H1 (cell line): ENCODE results near the gene NRXN3. TPM values are rescaled to one million over a fixed set of nuclear protein-coding genes. Genes with fewer than 3 reads are reported as not detected.
A peak's percentile ranks its signal among the peaks of the same experiment; 100 is the strongest.

Experiments
- CTCF ChIA-PET: fragments of 300-600 bp; sonication (Branson Sonifier 250); formaldehyde crosslinking; loops from one replicate; lab custom pipeline; 2021; ENCODE audit not compliant: partially characterized antibody; lab: Charles Lee
- POLR2A ChIA-PET: fragments of 300-600 bp; sonication (Branson Sonifier 250); formaldehyde crosslinking; loops from one replicate; lab custom pipeline; 2021; ENCODE audit warnings: inconsistent platforms; ENCODE audit not compliant: partially characterized antibody; lab: Charles Lee
- DNase-seq, 2 experiments: peaks; one replicate each; pipeline versions ENCODE4 v3.0.0 to v3.0.0-alpha.2; 2010 to 2022; ENCODE audit warnings: low spot score in 2 of 2, low read depth in 1 of 2, mixed read lengths in 1 of 2
- FAIRE-seq: peaks from 2 replicates; lab custom pipeline; 2011; peaks lifted over from hg19 to GRCh38; lab: Jason Lieb, UNC
- H2AFZ ChIP-seq: 2 replicates; pipeline ENCODE4 v1.8.1; 2012; ENCODE audit warnings: low read length, inconsistent platforms
- H2AK5ac ChIP-seq: 2 replicates; pipeline ENCODE4 v1.6.1; 2013; ENCODE audit warnings: low read depth, low read length
- H2BK120ac ChIP-seq: replicated peaks from 2 replicates; pipeline ENCODE3; 2013; ENCODE audit warnings: low read depth, low read length, inconsistent platforms
- H2BK12ac ChIP-seq: 2 replicates; pipeline ENCODE4 v1.6.1; 2013; ENCODE audit warnings: low read depth, low read length
- H2BK15ac ChIP-seq: 2 replicates; pipeline ENCODE4 v1.6.1; 2013; ENCODE audit warnings: low read length
- H2BK20ac ChIP-seq: 2 replicates; pipeline ENCODE4 v1.6.1; 2013; ENCODE audit warnings: low read length
- H2BK5ac ChIP-seq: 2 replicates; pipeline ENCODE4 v1.6.1; 2013; ENCODE audit warnings: low read depth, low read length
- H3K14ac ChIP-seq: 2 replicates; pipeline ENCODE4 v1.6.1; 2013; ENCODE audit warnings: inconsistent platforms; ENCODE audit not compliant: insufficient read length
- H3K18ac ChIP-seq: 2 replicates; pipeline ENCODE4 v1.6.1; 2013; ENCODE audit warnings: low read length; ENCODE audit errors: extremely low read depth
- H3K23ac ChIP-seq: 2 replicates; pipeline ENCODE4 v1.6.1; 2013; ENCODE audit warnings: inconsistent platforms; ENCODE audit not compliant: insufficient read length
- H3K23me2 ChIP-seq: 2 replicates; pipeline ENCODE4 v1.6.1; 2013; ENCODE audit warnings: low read depth, low read length
- H3K27ac ChIP-seq: 2 replicates; pipeline ENCODE4 v1.6.1; 2011; ENCODE audit warnings: low read depth, low read length, inconsistent platforms
- H3K27me3 ChIP-seq, 4 experiments: replicated peaks in 1 of 4; 1 replicate in 1 of 4; 2 replicates in 3 of 4; pipeline versions ENCODE4 v1.6.1 to v1.8.1; 2011 to 2013; ENCODE audit warnings: low read length in 3 of 4, mild to moderate bottlenecking in 3 of 4, inconsistent platforms in 2 of 4, mixed read lengths in 2 of 4, moderate library complexity in 1 of 4; ENCODE audit not compliant: control insufficient read depth in 3 of 4, insufficient read depth in 3 of 4; ENCODE audit errors: extremely low read depth in 1 of 4
- H3K36me3 ChIP-seq, 4 experiments: 2 replicates each; pipeline versions ENCODE4 v1.6.1 to v1.8.1; 2011 to 2013; ENCODE audit warnings: mild to moderate bottlenecking in 4 of 4, low read length in 3 of 4, moderate library complexity in 2 of 4, control low read depth in 1 of 4, inconsistent platforms in 1 of 4; ENCODE audit not compliant: insufficient read depth in 4 of 4, control insufficient read depth in 2 of 4
- H3K4ac ChIP-seq: replicated peaks from 2 replicates; pipeline ENCODE3; 2013; ENCODE audit warnings: low read length, low read depth, mixed read lengths, inconsistent platforms; ENCODE audit not compliant: insufficient read length
- H3K4me1 ChIP-seq, 4 experiments: replicated peaks in 1 of 4; 1 replicate in 1 of 4; 2 replicates in 3 of 4; pipeline versions ENCODE4 v1.6.1 to v1.8.1; 2011 to 2013; ENCODE audit warnings: low read length in 3 of 4, inconsistent platforms in 2 of 4, mixed read lengths in 1 of 4; ENCODE audit not compliant: insufficient read depth in 4 of 4, control insufficient read depth in 3 of 4
- H3K4me2 ChIP-seq, 2 experiments: 2 replicates each; pipeline versions ENCODE4 v1.6.1 to v1.8.1; 2011 to 2013; ENCODE audit warnings: low read depth in 2 of 2, low read length in 2 of 2, control low read depth in 1 of 2, inconsistent platforms in 1 of 2, mild to moderate bottlenecking in 1 of 2; ENCODE audit not compliant: insufficient read depth in 1 of 2
- H3K4me3 ChIP-seq, 4 experiments: fragments of 200-600, 300-600 bp in 1 of 4; sonication (generic), shearing (Covaris generic), sonication (Bioruptor Twin) in 1 of 4; 2 replicates each; pipeline versions ENCODE4 v1.5.1 to v1.8.1; 2011 to 2016; ENCODE audit warnings: low read length in 4 of 4, low read depth in 3 of 4, control low read depth in 2 of 4, inconsistent platforms in 2 of 4, mild to moderate bottlenecking in 2 of 4, mixed read lengths in 1 of 4, moderate library complexity in 1 of 4; ENCODE audit not compliant: insufficient read depth in 2 of 4; ENCODE audit errors: extremely low read depth in 1 of 4
- H3K56ac ChIP-seq: replicated peaks from 2 replicates; pipeline ENCODE3; 2013; ENCODE audit warnings: low read depth, mild to moderate bottlenecking, mixed read lengths, low read length, inconsistent platforms; ENCODE audit not compliant: insufficient read length
- H3K79me1 ChIP-seq: 2 replicates; pipeline ENCODE4 v1.6.1; 2013; ENCODE audit warnings: low read depth, low read length, control low read depth
- H3K79me2 ChIP-seq, 2 experiments: 2 replicates each; pipeline versions ENCODE4 v1.6.1 to v1.8.1; 2012 to 2013; ENCODE audit warnings: low read length in 2 of 2, mild to moderate bottlenecking in 2 of 2, inconsistent platforms in 1 of 2; ENCODE audit not compliant: insufficient read depth in 2 of 2, control insufficient read depth in 1 of 2
- H3K9ac ChIP-seq, 4 experiments: replicated peaks in 1 of 4; 1 replicate in 1 of 4; 2 replicates in 3 of 4; pipeline versions ENCODE4 v1.6.1 to v1.8.1; 2011 to 2013; ENCODE audit warnings: low read depth in 3 of 4, low read length in 3 of 4, control low read depth in 2 of 4, mild to moderate bottlenecking in 2 of 4, moderate library complexity in 2 of 4, inconsistent platforms in 1 of 4; ENCODE audit errors: extremely low read depth in 1 of 4
- H3K9me3 ChIP-seq, 2 experiments: 2 replicates each; pipeline versions ENCODE4 v1.6.1 to v1.8.1; 2012 to 2013; ENCODE audit warnings: mild to moderate bottlenecking in 2 of 2, moderate library complexity in 2 of 2, control low read depth in 1 of 2, inconsistent platforms in 1 of 2, low read depth in 1 of 2, low read length in 1 of 2, mixed read lengths in 1 of 2; ENCODE audit not compliant: insufficient read depth in 2 of 2
- H4K20me1 ChIP-seq, 2 experiments: replicated peaks in 1 of 2; 2 replicates each; pipeline versions ENCODE3 to v1.8.1; 2011 to 2013; ENCODE audit warnings: inconsistent platforms in 2 of 2, low read length in 2 of 2, mild to moderate bottlenecking in 1 of 2; ENCODE audit not compliant: insufficient read depth in 2 of 2, control insufficient read depth in 1 of 2
- H4K5ac ChIP-seq: 2 replicates; pipeline ENCODE4 v1.6.1; 2013; ENCODE audit warnings: low read length, low read depth, mixed read lengths, inconsistent platforms; ENCODE audit not compliant: insufficient read length
- H4K8ac ChIP-seq: 2 replicates; pipeline ENCODE4 v1.8.0; 2013; ENCODE audit warnings: mild to moderate bottlenecking, moderate library complexity, low read length, inconsistent platforms; ENCODE audit not compliant: insufficient read depth; ENCODE audit errors: extremely low read depth
- H4K91ac ChIP-seq: replicated peaks from 2 replicates; pipeline ENCODE3; 2013; ENCODE audit warnings: low read length, mixed read lengths, inconsistent platforms; ENCODE audit not compliant: insufficient read length
- CBX5 ChIP-seq: fragments of 300-800, 300-1000 bp; sonication (generic); IDR thresholded peaks from 2 replicates; pipeline ENCODE4 v1.7.1; 2016; ENCODE audit warnings: antibody characterized with exemption, low read length, low read depth
- EGR1 ChIP-seq: IDR thresholded peaks from 2 replicates; pipeline ENCODE4 v1.6.1; 2011; ENCODE audit warnings: low read depth, low read length, borderline replicate concordance
- GTF2F1 ChIP-seq: IDR thresholded peaks from 2 replicates; pipeline ENCODE4 v1.6.1; 2012; ENCODE audit warnings: low read depth, low read length, improper control_type of control experiment, borderline replicate concordance
- SAP30 ChIP-seq: fragments of 300-600 bp; sonication (generic); IDR thresholded peaks from 2 replicates; pipeline ENCODE4 v1.7.1; 2012; ENCODE audit warnings: low read length, moderate library complexity, mild to moderate bottlenecking, inconsistent platforms; ENCODE audit not compliant: insufficient read depth, insufficient replicate concordance
- SP4 ChIP-seq: IDR thresholded peaks from 2 replicates; pipeline ENCODE4 v1.6.1; 2012; ENCODE audit warnings: low read length, inconsistent platforms
- ZNF274 ChIP-seq: IDR thresholded peaks from 2 replicates; pipeline ENCODE4 v1.7.0; 2012; ENCODE audit warnings: low read length, borderline replicate concordance; ENCODE audit errors: extremely low read depth
- WGBS, 2 experiments: shearing (Covaris generic) in 1 of 2; methylation state at CpG; one replicate each; pipeline versions ENCODE4 v1.1.6 to v1.1.7; 2013 to 2015; ENCODE audit warnings: low lambda C conversion rate in 2 of 2, mixed read lengths in 2 of 2, inconsistent platforms in 1 of 2, low coverage in 1 of 2, missing lambda C conversion rate in 1 of 2; ENCODE audit not compliant: insufficient replicate concordance in 2 of 2, insufficient coverage in 1 of 2, insufficient read length in 1 of 2; ENCODE audit errors: extremely low coverage in 1 of 2, missing lambda C conversion rate in 1 of 2; 5-methylcytosine and 5-hydroxymethylcytosine counted together
- polyA plus RNA-seq, 7 experiments: library from polyadenylated mRNA; depleted of rRNA in 3 of 7; stranded (reverse) in 5 of 7; unstranded in 2 of 7; fragments of >200 nt in 5 of 7; fragments of 200-250 nt in 2 of 7; gene quantifications; 1 replicate in 5 of 7; 2 replicates in 1 of 7; 4 replicates in 1 of 7; pipeline versions ENCODE4 v1.2.1 to v1.2.3, GENCODE V29; 2011 to 2013; ENCODE audit warnings: missing spikeins in 2 of 7, mixed read lengths in 2 of 7
- total RNA-seq: library from RNA; stranded (reverse); fragmentation: NEBNext Ultra II Directional; extraction: Animal tissue kit (Norgen Biotek cat#: 25700); gene quantifications from 2 replicates; pipeline ENCODE4 v1.2.1, GENCODE V29; 2021
- TF ChIP-seq, protein P1 (sequence below), 3 experiments: IDR thresholded peaks; 1 replicate in 2 of 3; 2 replicates in 1 of 3; pipeline versions ENCODE4 v1.5.1 to v1.6.1; 2011; ENCODE audit warnings: low read length in 3 of 3, mild to moderate bottlenecking in 3 of 3, inconsistent platforms in 2 of 3, low read depth in 1 of 3, moderate library complexity in 1 of 3; ENCODE audit not compliant: insufficient read depth in 1 of 3; ENCODE audit errors: control extremely low read depth in 1 of 3

Gene NRXN3
- total and polyA plus RNA-seq, 2 of the 8 experiments (the other 6 are each of a cell fraction or from before 2014, with no cell fraction given): 2.6 to 4.1 TPM

DNA sequence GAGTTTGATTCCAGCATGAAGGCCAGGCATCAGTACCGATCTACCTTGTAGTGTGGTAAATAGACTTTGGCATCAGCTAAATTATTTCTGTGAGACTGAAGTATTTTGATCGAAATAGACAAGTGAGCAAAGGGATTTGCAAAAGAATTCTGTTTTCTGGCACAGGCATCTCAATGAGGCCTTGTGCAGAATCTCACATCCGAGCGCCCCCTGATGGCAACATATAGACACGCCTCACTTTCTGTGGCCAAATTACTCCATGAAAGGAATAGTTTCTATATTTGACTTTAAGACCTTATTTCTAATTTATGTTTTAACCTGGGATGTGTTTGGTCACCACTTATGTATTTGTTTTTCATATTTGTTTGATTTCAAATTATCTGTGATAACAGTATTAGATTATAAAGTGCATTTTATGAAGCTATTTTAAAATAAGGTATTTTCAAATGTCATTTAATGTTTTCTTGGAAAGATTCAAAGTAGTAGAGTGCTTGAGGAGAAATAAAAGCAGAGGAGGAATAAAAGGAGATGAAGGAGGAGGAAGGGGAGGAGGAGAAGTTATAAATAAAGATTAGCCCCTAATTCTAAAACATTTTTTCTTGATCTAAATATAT lies 731.9 kb downstream of the NRXN3 start:
- Histone ChIP-seq H3K79me2 (no peaks in the 10 kb centered on the region), H3K4ac (no peak overlapping the region), H3K9me3 (no peaks in the 10 kb centered on the region), H2BK20ac (no peak overlapping the region), H4K91ac (no peak overlapping the region), H3K56ac (no peak overlapping the region), H4K8ac (no peak overlapping the region), H3K18ac (no peak overlapping the region; the same call in 1 of the 2 replicates), H3K36me3 (no peaks in the 10 kb centered on the region), H2BK15ac (no peak overlapping the region), H2BK5ac (no peak overlapping the region), H3K4me2 (no peak overlapping the region), H4K20me1 (no peaks in the 10 kb centered on the region), H3K9ac (no peak overlapping the region), H2AFZ (peak overlapping the region; percentile 99), H3K23ac (no peak overlapping the region), H3K14ac (no peak overlapping the region), H2AK5ac (no peak overlapping the region), H4K5ac (no peak overlapping the region), H3K23me2 (no peaks in the 10 kb centered on the region), H3K27ac (no peak overlapping the region), H3K27me3 (no peaks in the 10 kb centered on the region), H3K4me3 (no peak overlapping the region), H2BK12ac (no peak overlapping the region), H3K79me1 (no peaks in the 10 kb centered on the region), H2BK120ac (no peak overlapping the region), H3K4me1 (peaks cover 0 to 5% (median 3%) of the 10 kb centered on the region in 4 experiments; a peak in 2 of 7 replicates)
- ChIA-PET POLR2A (no interaction called here), CTCF (interaction anchor here (0.6 to 4.9 kb wide), 34 partner anchors 9 to 738 kb away, joined by 3 to 45 read pairs (median 5); no protein-coding TSS in a partner anchor)
- 10% methylated on average over 5 of the region's 5 CpGs; no CpG with 5 or more reads in 1 of the 2 experiments for WGBS, 2 experiments
- DNase-seq (peak in 1 of 2 experiments; percentile 63), FAIRE-seq (peak; percentile 68)
- TF ChIP-seq SAP30 (no peak), GTF2F1 (no peak), SP4 (no peak), ZNF274 (no peak), EGR1 (no peak), CBX5 (no peak)
- TF ChIP-seq, protein P1, sequence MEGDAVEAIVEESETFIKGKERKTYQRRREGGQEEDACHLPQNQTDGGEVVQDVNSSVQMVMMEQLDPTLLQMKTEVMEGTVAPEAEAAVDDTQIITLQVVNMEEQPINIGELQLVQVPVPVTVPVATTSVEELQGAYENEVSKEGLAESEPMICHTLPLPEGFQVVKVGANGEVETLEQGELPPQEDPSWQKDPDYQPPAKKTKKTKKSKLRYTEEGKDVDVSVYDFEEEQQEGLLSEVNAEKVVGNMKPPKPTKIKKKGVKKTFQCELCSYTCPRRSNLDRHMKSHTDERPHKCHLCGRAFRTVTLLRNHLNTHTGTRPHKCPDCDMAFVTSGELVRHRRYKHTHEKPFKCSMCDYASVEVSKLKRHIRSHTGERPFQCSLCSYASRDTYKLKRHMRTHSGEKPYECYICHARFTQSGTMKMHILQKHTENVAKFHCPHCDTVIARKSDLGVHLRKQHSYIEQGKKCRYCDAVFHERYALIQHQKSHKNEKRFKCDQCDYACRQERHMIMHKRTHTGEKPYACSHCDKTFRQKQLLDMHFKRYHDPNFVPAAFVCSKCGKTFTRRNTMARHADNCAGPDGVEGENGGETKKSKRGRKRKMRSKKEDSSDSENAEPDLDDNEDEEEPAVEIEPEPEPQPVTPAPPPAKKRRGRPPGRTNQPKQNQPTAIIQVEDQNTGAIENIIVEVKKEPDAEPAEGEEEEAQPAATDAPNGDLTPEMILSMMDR (IDR thresholded peaks at IDR 0.05; ENCODE audit: control extremely low read depth in 1 of 3, insufficient read depth in 1 of 3, low read depth in 1 of 3, low read length in 3 of 3): peak; percentile 61 to 73 (median 69)
